ENCODE measurements around the gene DNAJC6.

DNA sequence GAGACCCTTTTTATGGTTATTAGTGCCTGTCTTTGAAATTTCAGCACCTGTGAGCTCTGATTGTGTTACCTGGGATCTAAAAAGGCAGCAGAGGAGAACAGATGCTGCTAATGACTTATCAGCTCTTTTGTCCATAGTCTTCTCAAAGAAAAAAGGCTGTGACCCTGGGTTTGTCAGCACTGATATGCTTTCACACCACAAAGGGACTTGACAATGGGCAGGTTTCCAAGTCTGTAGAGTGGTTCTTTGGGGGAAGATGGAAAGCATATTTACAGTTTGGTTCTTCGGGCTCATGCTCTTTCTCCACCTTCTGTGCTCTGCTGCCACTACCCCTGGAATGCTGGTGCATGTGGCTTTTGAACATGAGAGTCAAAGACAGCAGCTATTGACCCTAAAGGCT, 32.0 kb downstream of the DNAJC6 start:
- no peak for TF ChIP-seq CTCF (IDR thresholded peaks at IDR 0.05)
- no peak for TF ChIP-seq POLR2AphosphoS5 (IDR thresholded peaks at IDR 0.05)
- no peak for TF ChIP-seq POLR2A (IDR thresholded peaks at IDR 0.05)
